GM12878 (cell line): Measurements from ENCODE around the gene SNAPC2. TPM values are rescaled to one million over a fixed set of nuclear protein-coding genes. Genes with fewer than 3 reads are reported as not detected.

ENCODE experiments used
- CTCF ChIP-seq, 3 experiments: IDR thresholded peaks in 2 of 3; conservative IDR thresholded peaks in 1 of 3; 2 replicates each; pipeline ENCODE4 v1.5.1; 2011; ENCODE audit warnings: low read depth in 3 of 3, low read length in 3 of 3, mild to moderate bottlenecking in 3 of 3, control low read depth in 2 of 3, moderate library complexity in 2 of 3, inconsistent platforms in 1 of 3, mixed read lengths in 1 of 3; ENCODE audit not compliant: control insufficient read depth in 2 of 3, insufficient read depth in 1 of 3; ENCODE audit errors: extremely low read depth in 1 of 3
- MAX ChIP-seq: IDR thresholded peaks from 2 replicates; pipeline ENCODE4 v1.6.1; 2012; ENCODE audit warnings: low read depth, low read length, improper control_type of control experiment
- MEF2B ChIP-seq: fragments of 450-650 bp; IDR thresholded peaks from 2 replicates; pipeline ENCODE4 v1.6.1; 2018; ENCODE audit warnings: mild to moderate bottlenecking, moderate library complexity; ENCODE audit not compliant: partially characterized antibody, poor library complexity, severe bottlenecking
- MLLT1 ChIP-seq: fragments of 450-650 bp; IDR thresholded peaks from 2 replicates; pipeline ENCODE4 v1.6.1; 2016; ENCODE audit warnings: mild to moderate bottlenecking
- SIN3A ChIP-seq: IDR thresholded peaks from 2 replicates; pipeline ENCODE4 v1.6.1; 2012; ENCODE audit warnings: low read depth, low read length, improper control_type of control experiment
- SREBF1 ChIP-seq: IDR thresholded peaks from 2 replicates; pipeline ENCODE4 v1.6.1; 2012; ENCODE audit warnings: mild to moderate bottlenecking, low read length
- ZBED1 ChIP-seq: IDR thresholded peaks from 2 replicates; pipeline ENCODE4 v1.6.1; 2016; ENCODE audit warnings: borderline replicate concordance
- ZBTB11 ChIP-seq: fragments of 450-650 bp; formaldehyde crosslinking; IDR thresholded peaks from 2 replicates; pipeline ENCODE4 v1.5.0; 2022; ENCODE audit warnings: mild to moderate bottlenecking, missing genetic modification characterization
- ZBTB40 ChIP-seq: fragments of 450-650 bp; IDR thresholded peaks from 2 replicates; pipeline ENCODE4 v1.6.1; 2016; ENCODE audit warnings: mild to moderate bottlenecking, moderate library complexity, borderline replicate concordance
- polyA plus RNA-seq, 11 experiments: library from polyadenylated mRNA; depleted of rRNA in 4 of 11; unstranded in 6 of 11; stranded (reverse) in 5 of 11; fragments of >200 nt; fragmentation: Nextera tagmentation in 4 of 11; fragmentation: Illumina TruSeq in 1 of 11; extraction: Ambion mirVana in 4 of 11; extraction: Trizol in 1 of 11; gene quantifications; 1 replicate in 1 of 11; 2 replicates in 10 of 11; pipeline versions ENCODE4 v1.2.1 to v1.2.3, GENCODE V29; 2011 to 2016; ENCODE audit warnings: inconsistent platforms in 2 of 11, missing spikeins in 2 of 11, low read depth in 1 of 11
- total RNA-seq, 4 experiments: library from RNA; depleted of rRNA in 3 of 4; stranded (reverse); fragments of >200 nt in 3 of 4; fragmentation: Illumina TruSeq in 1 of 4; extraction: Trizol in 1 of 4; gene quantifications; 2 replicates each; pipeline versions ENCODE4 v1.2.1 to v1.2.3, GENCODE V29; 2013 to 2021
- TF ChIP-seq, protein P1 (sequence below): fragments of 450-650 bp; IDR thresholded peaks from 2 replicates; pipeline ENCODE4 v1.6.1; 2018; ENCODE audit warnings: borderline replicate concordance, mild to moderate bottlenecking; ENCODE audit not compliant: partially characterized antibody
- TF ChIP-seq, protein P2 (sequence below): IDR thresholded peaks from 2 replicates; pipeline ENCODE4 v1.6.1; 2011; ENCODE audit warnings: borderline replicate concordance, low read depth, mild to moderate bottlenecking, moderate library complexity, low read length; ENCODE audit not compliant: insufficient read depth, poor library complexity, severe bottlenecking

Gene SNAPC2
- total and polyA plus RNA-seq, 10 of the 15 experiments (the other 5 are each of a cell fraction or from before 2014, with no cell fraction given) = 0.19 to 20.8 (median 12.6) TPM

DNA sequence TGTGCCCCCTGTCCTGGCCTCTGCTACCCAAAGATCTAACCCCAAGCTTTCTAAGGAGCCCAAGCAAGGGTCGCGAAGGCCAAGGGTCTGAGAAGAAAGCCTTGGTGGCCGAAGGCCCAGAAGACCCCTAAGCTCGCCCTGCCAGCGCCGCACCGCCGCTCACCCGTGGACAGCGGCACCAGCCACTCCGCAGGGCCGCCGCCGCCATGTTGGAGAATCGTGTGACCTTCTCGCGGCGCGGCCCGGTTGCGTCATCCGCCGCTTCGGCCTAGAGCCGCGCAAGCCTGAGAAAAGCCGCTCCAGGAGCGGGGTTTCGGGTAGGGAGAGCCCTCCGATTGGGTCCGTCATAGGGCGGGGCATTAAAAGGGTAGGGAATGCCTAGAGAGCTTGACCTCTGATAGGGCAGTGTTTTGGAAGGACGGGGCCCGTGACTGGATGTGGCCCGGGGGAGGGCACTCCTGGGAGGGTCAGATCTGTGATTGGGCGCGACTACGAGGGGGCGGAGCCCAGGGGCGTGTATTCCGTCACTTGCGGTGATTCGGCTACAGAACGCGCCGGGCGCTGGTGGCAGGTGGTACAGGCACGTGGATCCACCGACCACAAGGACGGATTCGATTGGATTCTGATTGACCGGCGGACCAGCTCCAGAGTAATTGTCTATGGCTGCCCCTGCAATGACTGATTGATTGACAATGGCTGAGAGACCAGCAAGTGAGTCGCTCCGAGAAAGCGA lies 23.5 kb downstream of the SNAPC2 start, which contains the start of gene TIMM44 (continued):
- TF ChIP-seq, protein P1, sequence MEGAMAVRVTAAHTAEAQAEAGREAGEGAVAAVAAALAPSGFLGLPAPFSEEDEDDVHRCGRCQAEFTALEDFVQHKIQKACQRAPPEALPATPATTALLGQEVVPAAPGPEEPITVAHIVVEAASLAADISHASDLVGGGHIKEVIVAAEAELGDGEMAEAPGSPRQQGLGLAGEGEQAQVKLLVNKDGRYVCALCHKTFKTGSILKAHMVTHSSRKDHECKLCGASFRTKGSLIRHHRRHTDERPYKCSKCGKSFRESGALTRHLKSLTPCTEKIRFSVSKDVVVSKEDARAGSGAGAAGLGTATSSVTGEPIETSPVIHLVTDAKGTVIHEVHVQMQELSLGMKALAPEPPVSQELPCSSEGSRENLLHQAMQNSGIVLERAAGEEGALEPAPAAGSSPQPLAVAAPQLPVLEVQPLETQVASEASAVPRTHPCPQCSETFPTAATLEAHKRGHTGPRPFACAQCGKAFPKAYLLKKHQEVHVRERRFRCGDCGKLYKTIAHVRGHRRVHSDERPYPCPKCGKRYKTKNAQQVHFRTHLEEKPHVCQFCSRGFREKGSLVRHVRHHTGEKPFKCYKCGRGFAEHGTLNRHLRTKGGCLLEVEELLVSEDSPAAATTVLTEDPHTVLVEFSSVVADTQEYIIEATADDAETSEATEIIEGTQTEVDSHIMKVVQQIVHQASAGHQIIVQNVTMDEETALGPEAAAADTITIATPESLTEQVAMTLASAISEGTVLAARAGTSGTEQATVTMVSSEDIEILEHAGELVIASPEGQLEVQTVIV = no peak
- TF ChIP-seq MAX (peak; percentile 89), SREBF1 (no peak), ZBTB40 (no peak), ZBTB11 (CRISPR knock-in tag) (no peak), MLLT1 (no peak), CTCF (IDR thresholded peaks at IDR 0.05 in 2 of 3, conservative IDR thresholded peaks at IDR 0.05 in 1 of 3; ENCODE audit: control insufficient read depth in 2 of 3, extremely low read depth in 1 of 3, insufficient read depth in 1 of 3, low read depth in 3 of 3, low read length in 3 of 3) (no peak), MEF2B (no peak), ZBED1 (peak; percentile 33; the same call in 1 of the 2 replicates), SIN3A (peak; percentile 88)
- TF ChIP-seq, protein P2, sequence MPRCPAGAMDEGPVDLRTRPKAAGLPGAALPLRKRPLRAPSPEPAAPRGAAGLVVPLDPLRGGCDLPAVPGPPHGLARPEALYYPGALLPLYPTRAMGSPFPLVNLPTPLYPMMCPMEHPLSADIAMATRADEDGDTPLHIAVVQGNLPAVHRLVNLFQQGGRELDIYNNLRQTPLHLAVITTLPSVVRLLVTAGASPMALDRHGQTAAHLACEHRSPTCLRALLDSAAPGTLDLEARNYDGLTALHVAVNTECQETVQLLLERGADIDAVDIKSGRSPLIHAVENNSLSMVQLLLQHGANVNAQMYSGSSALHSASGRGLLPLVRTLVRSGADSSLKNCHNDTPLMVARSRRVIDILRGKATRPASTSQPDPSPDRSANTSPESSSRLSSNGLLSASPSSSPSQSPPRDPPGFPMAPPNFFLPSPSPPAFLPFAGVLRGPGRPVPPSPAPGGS = peak; percentile 84
